ENCODE results near the gene SEMA5A.

DNA sequence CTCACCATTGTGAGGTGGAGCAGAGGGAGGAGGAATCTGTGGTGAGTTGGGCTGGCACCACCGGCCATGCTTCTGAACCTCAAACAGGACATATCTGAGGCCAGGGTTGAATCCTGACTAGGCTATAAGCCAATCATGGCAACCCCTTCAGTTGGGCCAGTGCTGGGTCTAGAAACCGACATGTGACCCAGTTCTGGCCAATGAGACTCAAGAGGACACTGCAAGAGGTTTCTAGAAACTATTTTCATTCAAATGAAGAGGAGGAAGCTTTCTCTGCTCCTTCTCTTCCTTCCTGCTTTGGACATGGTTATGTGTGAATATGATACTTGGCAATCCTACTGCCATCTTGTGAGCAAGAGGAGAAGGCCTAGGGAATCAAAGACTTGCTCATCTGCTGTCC is 417.7 kb downstream of the SEMA5A start:
- TF ChIP-seq, protein P1, sequence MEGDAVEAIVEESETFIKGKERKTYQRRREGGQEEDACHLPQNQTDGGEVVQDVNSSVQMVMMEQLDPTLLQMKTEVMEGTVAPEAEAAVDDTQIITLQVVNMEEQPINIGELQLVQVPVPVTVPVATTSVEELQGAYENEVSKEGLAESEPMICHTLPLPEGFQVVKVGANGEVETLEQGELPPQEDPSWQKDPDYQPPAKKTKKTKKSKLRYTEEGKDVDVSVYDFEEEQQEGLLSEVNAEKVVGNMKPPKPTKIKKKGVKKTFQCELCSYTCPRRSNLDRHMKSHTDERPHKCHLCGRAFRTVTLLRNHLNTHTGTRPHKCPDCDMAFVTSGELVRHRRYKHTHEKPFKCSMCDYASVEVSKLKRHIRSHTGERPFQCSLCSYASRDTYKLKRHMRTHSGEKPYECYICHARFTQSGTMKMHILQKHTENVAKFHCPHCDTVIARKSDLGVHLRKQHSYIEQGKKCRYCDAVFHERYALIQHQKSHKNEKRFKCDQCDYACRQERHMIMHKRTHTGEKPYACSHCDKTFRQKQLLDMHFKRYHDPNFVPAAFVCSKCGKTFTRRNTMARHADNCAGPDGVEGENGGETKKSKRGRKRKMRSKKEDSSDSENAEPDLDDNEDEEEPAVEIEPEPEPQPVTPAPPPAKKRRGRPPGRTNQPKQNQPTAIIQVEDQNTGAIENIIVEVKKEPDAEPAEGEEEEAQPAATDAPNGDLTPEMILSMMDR (optimal IDR thresholded peaks at IDR 0.05 in 1 of 3, IDR thresholded peaks at IDR 0.05 in 1 of 3, conservative IDR thresholded peaks at IDR 0.05 in 1 of 3; ENCODE audit: extremely low read depth in 1 of 3, insufficient read depth in 2 of 3, low read length in 3 of 3), result no peak
- TF ChIP-seq EZH2 (IDR thresholded peaks at IDR 0.05; ENCODE audit: low read length), result no peak

Data from keratinocyte (primary cell).